Thymus (tissue), 11 donors: ENCODE results near the gene FMN1. TPM values are rescaled to one million over a fixed set of nuclear protein-coding genes. Genes with fewer than 3 reads are reported as not detected.
"Not testable (repeated sequence)": the region's sequence is repeated elsewhere in the genome, so short reads cannot be mapped to it uniquely, and the experiment has no call there.

Experiments used
- DNase-seq, 9 donors: peaks; one replicate each; pipeline ENCODE4 v3.0.0-alpha.2; 2013; ENCODE audit warnings: low spot score in 9 of 9, low read depth in 6 of 9, missing footprints in 1 of 9
- H3K27ac ChIP-seq, 2 donors: one replicate each; pipeline ENCODE4 v1.5.1; 2013; ENCODE audit warnings: control low read depth in 1 of 2, low read depth in 1 of 2, low read length in 1 of 2, mild to moderate bottlenecking in 1 of 2, moderate library complexity in 1 of 2
- H3K27me3 ChIP-seq, 2 donors: one replicate each; pipeline ENCODE4 v1.5.1; 2013; ENCODE audit warnings: low read length in 1 of 2; ENCODE audit not compliant: control insufficient read depth in 2 of 2, insufficient read depth in 1 of 2
- H3K36me3 ChIP-seq, 2 donors: one replicate each; pipeline ENCODE4 v1.5.1; 2013; ENCODE audit warnings: low read length in 1 of 2, mild to moderate bottlenecking in 1 of 2, moderate library complexity in 1 of 2; ENCODE audit not compliant: control insufficient read depth in 2 of 2, insufficient read depth in 2 of 2
- H3K4me1 ChIP-seq, 2 donors: one replicate each; pipeline ENCODE4 v1.5.1; 2013; ENCODE audit warnings: low read length in 2 of 2; ENCODE audit not compliant: control insufficient read depth in 2 of 2, insufficient read depth in 2 of 2
- H3K4me3 ChIP-seq, 2 donors: one replicate each; pipeline ENCODE4 v1.5.1; 2013; ENCODE audit warnings: low read length in 2 of 2, control low read depth in 1 of 2, mild to moderate bottlenecking in 1 of 2
- H3K9me3 ChIP-seq, 2 donors: one replicate each; pipeline ENCODE4 v1.5.1; 2013; ENCODE audit warnings: low read length in 1 of 2, mild to moderate bottlenecking in 1 of 2; ENCODE audit not compliant: control insufficient read depth in 2 of 2, insufficient read depth in 1 of 2
- WGBS: extraction: QIAGEN DNeasy Blood & Tissue Kit; methylation state at CpG from one replicate; pipeline ENCODE4 v1.1.7; 2013; 5-methylcytosine and 5-hydroxymethylcytosine counted together
- polyA plus RNA-seq: library from polyadenylated mRNA; stranded (reverse); fragments of 200-250 nt; gene quantifications from one replicate; pipeline ENCODE4 v1.2.3, GENCODE V29; 2013
- total RNA-seq: library from RNA; stranded (reverse); fragments of 120-200 nt; gene quantifications from one replicate; pipeline ENCODE4 v1.2.4, GENCODE V29; 2013
- donor health status: healthy.

FMN1 gene
- total and polyA plus RNA-seq, 2 donors = 2.6 to 24.8 TPM

GRCh38 chr15:32951736-32952464, 242.6 kb downstream of the FMN1 start:
- 89% methylated on average over 4 of the region's 4 CpGs for WGBS

GRCh38 chr15:32950051-32950450, 244.5 kb downstream of the FMN1 start:
- not testable (repeated sequence) for H3K4me1 ChIP-seq

More at GRCh38 chr15:32951736-32952464, 242.6 kb downstream of the FMN1 start:
- Histone ChIP-seq H3K9me3 (no peaks in the 10 kb centered on the region), H3K36me3 (no peaks in the 10 kb centered on the region), H3K4me3 (no peak overlapping the region), H3K27ac (no peak overlapping the region), H3K4me1 (peaks cover 0 to 2% of the 10 kb centered on the region in 2 donors), H3K27me3 (no peaks in the 10 kb centered on the region)
- DNase-seq = no peak

GRCh38 chr15:32946210-32946609, 248.3 kb downstream of the FMN1 start:
- no peaks in the 10 kb centered on the region for H3K27me3 ChIP-seq
- no peak overlapping the region for H3K4me3 ChIP-seq
- no peak overlapping the region for H3K27ac ChIP-seq
- H3K9me3 ChIP-seq = no peaks in the 10 kb centered on the region
- DNase-seq = no peak
- H3K4me1 ChIP-seq = no peaks in the 10 kb centered on the region
- no peaks in the 10 kb centered on the region for H3K36me3 ChIP-seq
- WGBS = 98% methylated on average over 4 of the region's 4 CpGs

More at GRCh38 chr15:32950051-32950450, 244.5 kb downstream of the FMN1 start:
- H3K9me3 ChIP-seq, H3K4me3 ChIP-seq, H3K27me3 ChIP-seq, H3K36me3 ChIP-seq, H3K27ac ChIP-seq, DNase-seq: not testable (repeated sequence)

- Histone ChIP-seq H3K27ac (no peak overlapping the region), H3K27me3 (no peaks in the 10 kb centered on the region), H3K9me3 (no peaks in the 10 kb centered on the region), H3K36me3 (no peaks in the 10 kb centered on the region), H3K4me1 (no peaks in the 10 kb centered on the region), H3K4me3 (no peak overlapping the region)
- no peak for DNase-seq
- WGBS = 94% methylated on average over 3 of the region's 3 CpGs
Observed at GRCh38 chr15:32944431-32944830, 250.1 kb downstream of the FMN1 start.

- H3K27ac ChIP-seq = no peak overlapping the region
Observed at GRCh38 chr15:32943711-32944110, 250.8 kb downstream of the FMN1 start.

GRCh38 chr15:32942401-32942841, 252.1 kb downstream of the FMN1 start:
- Histone ChIP-seq H3K36me3 (no peaks in the 10 kb centered on the region), H3K4me1 (no peaks in the 10 kb centered on the region), H3K27me3 (no peaks in the 10 kb centered on the region), H3K9me3 (no peaks in the 10 kb centered on the region), H3K4me3 (no peak overlapping the region), H3K27ac (no peak overlapping the region)
- no peak for DNase-seq
- 90% methylated on average over 2 of the region's 2 CpGs for WGBS

More at GRCh38 chr15:32943711-32944110, 250.8 kb downstream of the FMN1 start:
- Histone ChIP-seq H3K27me3 (no peaks in the 10 kb centered on the region), H3K4me1 (no peaks in the 10 kb centered on the region), H3K4me3 (no peak overlapping the region), H3K36me3 (no peaks in the 10 kb centered on the region), H3K9me3 (no peaks in the 10 kb centered on the region)
- no peak for DNase-seq
- WGBS = 96% methylated on average over 3 of the region's 3 CpGs

- Histone ChIP-seq H3K27ac (no peak overlapping the region), H3K27me3 (no peaks in the 10 kb centered on the region), H3K4me3 (no peak overlapping the region), H3K9me3 (no peaks in the 10 kb centered on the region), H3K4me1 (no peaks in the 10 kb centered on the region), H3K36me3 (no peaks in the 10 kb centered on the region)
- 86% methylated on average over 6 of the region's 6 CpGs for WGBS
- DNase-seq = no peak
Observed at GRCh38 chr15:32941823-32942222, 252.7 kb downstream of the FMN1 start.

- Histone ChIP-seq H3K36me3 (no peaks in the 10 kb centered on the region), H3K4me1 (no peaks in the 10 kb centered on the region), H3K27me3 (no peaks in the 10 kb centered on the region), H3K9me3 (no peaks in the 10 kb centered on the region), H3K27ac (no peak overlapping the region), H3K4me3 (no peak overlapping the region)
- no peak for DNase-seq
- 96% methylated on average over 4 of the region's 4 CpGs for whole genome bisulfite sequencing
Observed at GRCh38 chr15:32936976-32937375, 257.5 kb downstream of the FMN1 start.

- H3K4me1 ChIP-seq = no peaks in the 10 kb centered on the region
- 72% methylated on average over 1 of the region's 1 CpG for WGBS
- H3K27ac ChIP-seq = no peak overlapping the region
- no peak overlapping the region for H3K4me3 ChIP-seq
- no peak for DNase-seq
- H3K27me3 ChIP-seq = no peaks in the 10 kb centered on the region
- no peaks in the 10 kb centered on the region for H3K9me3 ChIP-seq
- H3K36me3 ChIP-seq = no peaks in the 10 kb centered on the region
Observed at GRCh38 chr15:32936283-32936918, 258.1 kb downstream of the FMN1 start.
